Measurements from ENCODE around the gene PLLP. TPM values are rescaled to one million over a fixed set of nuclear protein-coding genes. Genes with fewer than 3 reads are reported as not detected.

Gene PLLP
- under 1 TPM; 0.21 to 0.57 (median 0.33) TPM for polyA plus RNA-seq

- Mint-ChIP-seq H3K36me3 (no peaks in the 10 kb centered on the region), H3K27ac (no peak within 1 kb of the TSS), H3K4me1 (peaks cover 5 to 6% of the 10 kb centered on the region in 2 donors), H3K4me3 (peak within 1 kb of the TSS; percentile 59 to 79 (median 73)), H3K9me3 (peaks cover 0 to 1% (median 0%) of the 10 kb centered on the region in 6 donors), H3K27me3 (ENCODE audit: low read depth in 3 of 3) (peaks cover 7 to 16% (median 15%) of the 10 kb centered on the region in 3 donors)
- DNase-seq: peak; percentile 15 to 18 (median 17)
Observed at GRCh38 chr16:57284209-57284951, at the start of gene PLLP. PLLP (minus strand) TSS chr16:57284672; CDS start chr16:57284540, 132 bp downstream.

- peaks cover 0 to 2% (median 0%) of the 10 kb centered on the region in 6 donors for H3K9me3 Mint-ChIP-seq
- H3K4me1 Mint-ChIP-seq: no peaks in the 10 kb centered on the region
- no peaks in the 10 kb centered on the region for H3K36me3 Mint-ChIP-seq
- no peak overlapping the region for H3K27ac Mint-ChIP-seq
- no peak for DNase-seq
- H3K4me3 Mint-ChIP-seq: no peak overlapping the region
- H3K27me3 Mint-ChIP-seq (ENCODE audit: low read depth in 3 of 3): peaks cover 5 to 19% (median 7%) of the 10 kb centered on the region in 3 donors
Observed at GRCh38 chr16:57333402-57333801, 48.9 kb upstream of the PLLP start.

- no peaks in the 10 kb centered on the region for H3K4me1 Mint-ChIP-seq
- no peak for DNase-seq
- H3K36me3 Mint-ChIP-seq: no peaks in the 10 kb centered on the region
- H3K9me3 Mint-ChIP-seq: peaks cover 0 to 2% (median 0%) of the 10 kb centered on the region in 6 donors
- no peak overlapping the region for H3K27ac Mint-ChIP-seq
- no peak overlapping the region for H3K4me3 Mint-ChIP-seq
- peaks cover 5 to 16% (median 7%) of the 10 kb centered on the region in 3 donors for H3K27me3 Mint-ChIP-seq (ENCODE audit: low read depth in 3 of 3)
Observed at GRCh38 chr16:57331355-57331754, 46.9 kb upstream of the PLLP start.

- Mint-ChIP-seq H3K27ac (no peak overlapping the region), H3K4me1 (no peaks in the 10 kb centered on the region), H3K9me3 (peaks cover 0 to 2% (median 0%) of the 10 kb centered on the region in 6 donors), H3K36me3 (no peaks in the 10 kb centered on the region), H3K4me3 (no peak overlapping the region), H3K27me3 (ENCODE audit: low read depth in 3 of 3) (peaks cover 5 to 10% (median 7%) of the 10 kb centered on the region in 3 donors)
- DNase-seq: no peak
Observed at GRCh38 chr16:57329718-57330327, 45.4 kb upstream of the PLLP start.

GRCh38 chr16:57325458-57325857, 41.0 kb upstream of the PLLP start:
- Mint-ChIP-seq H3K27ac (no peak overlapping the region), H3K36me3 (no peaks in the 10 kb centered on the region), H3K9me3 (no peaks in the 10 kb centered on the region), H3K4me3 (no peak overlapping the region), H3K27me3 (ENCODE audit: low read depth in 3 of 3) (peaks cover 0 to 2% (median 0%) of the 10 kb centered on the region in 3 donors), H3K4me1 (no peaks in the 10 kb centered on the region)
- DNase-seq: no peak

- no peak overlapping the region for H3K4me3 Mint-ChIP-seq
- H3K27me3 Mint-ChIP-seq (ENCODE audit: low read depth in 3 of 3): peaks cover 0 to under 1% (median 0%) of the 10 kb centered on the region in 3 donors
- H3K9me3 Mint-ChIP-seq: no peaks in the 10 kb centered on the region
- H3K36me3 Mint-ChIP-seq: no peaks in the 10 kb centered on the region
- DNase-seq: no peak
- no peak overlapping the region for H3K27ac Mint-ChIP-seq
- H3K4me1 Mint-ChIP-seq: no peaks in the 10 kb centered on the region
Observed at GRCh38 chr16:57324749-57325148, 40.3 kb upstream of the PLLP start.

- Mint-ChIP-seq H3K36me3 (no peaks in the 10 kb centered on the region), H3K27ac (no peak overlapping the region), H3K27me3 (ENCODE audit: low read depth in 3 of 3) (peaks cover 0 to 5% (median 1%) of the 10 kb centered on the region in 3 donors), H3K9me3 (no peaks in the 10 kb centered on the region), H3K4me3 (no peak overlapping the region), H3K4me1 (no peaks in the 10 kb centered on the region)
- DNase-seq: no peak
Observed at GRCh38 chr16:57319646-57320045, 35.2 kb upstream of the PLLP start.

- H3K4me3 Mint-ChIP-seq: no peak overlapping the region
- no peaks in the 10 kb centered on the region for H3K9me3 Mint-ChIP-seq
- peaks cover 0 to 1% of the 10 kb centered on the region in 2 donors for H3K4me1 Mint-ChIP-seq
- no peak for DNase-seq
- no peaks in the 10 kb centered on the region for H3K36me3 Mint-ChIP-seq
- H3K27me3 Mint-ChIP-seq (ENCODE audit: low read depth in 3 of 3): peaks cover 0 to 6% (median 1%) of the 10 kb centered on the region in 3 donors
- no peak overlapping the region for H3K27ac Mint-ChIP-seq
Observed at GRCh38 chr16:57318240-57318970, 33.9 kb upstream of the PLLP start.

- Mint-ChIP-seq H3K27ac (no peak overlapping the region), H3K4me3 (no peak overlapping the region), H3K4me1 (peaks cover 0 to 1% of the 10 kb centered on the region in 2 donors), H3K9me3 (no peaks in the 10 kb centered on the region), H3K27me3 (ENCODE audit: low read depth in 3 of 3) (peaks cover under 1 to 6% (median 1%) of the 10 kb centered on the region in 3 donors), H3K36me3 (no peaks in the 10 kb centered on the region)
- no peak for DNase-seq
Observed at GRCh38 chr16:57316390-57317017, 32.0 kb upstream of the PLLP start.

GRCh38 chr16:57315416-57315815, 30.9 kb upstream of the PLLP start:
- H3K27me3 Mint-ChIP-seq (ENCODE audit: low read depth in 3 of 3): peaks cover 1 to 6% (median 2%) of the 10 kb centered on the region in 3 donors
- no peaks in the 10 kb centered on the region for H3K36me3 Mint-ChIP-seq
- no peak overlapping the region for H3K4me3 Mint-ChIP-seq
- DNase-seq: no peak
- H3K9me3 Mint-ChIP-seq: no peaks in the 10 kb centered on the region
- peaks cover 0 to 1% of the 10 kb centered on the region in 2 donors for H3K4me1 Mint-ChIP-seq
- no peak overlapping the region for H3K27ac Mint-ChIP-seq

- peaks cover 0 to 1% of the 10 kb centered on the region in 2 donors for H3K4me1 Mint-ChIP-seq
- peaks cover 1 to 6% (median 2%) of the 10 kb centered on the region in 3 donors for H3K27me3 Mint-ChIP-seq (ENCODE audit: low read depth in 3 of 3)
- H3K27ac Mint-ChIP-seq: peak overlapping the region in 1 of 6 donors; percentile 40
- no peak for DNase-seq
- H3K36me3 Mint-ChIP-seq: no peaks in the 10 kb centered on the region
- no peak overlapping the region for H3K4me3 Mint-ChIP-seq
- H3K9me3 Mint-ChIP-seq: no peaks in the 10 kb centered on the region
Observed at GRCh38 chr16:57314161-57314785, 29.8 kb upstream of the PLLP start.

- Mint-ChIP-seq H3K4me3 (no peak overlapping the region), H3K27me3 (ENCODE audit: low read depth in 3 of 3) (peaks cover 1 to 6% (median 2%) of the 10 kb centered on the region in 3 donors), H3K27ac (no peak overlapping the region), H3K36me3 (no peaks in the 10 kb centered on the region), H3K9me3 (no peaks in the 10 kb centered on the region), H3K4me1 (peaks cover 0 to 1% of the 10 kb centered on the region in 2 donors)
- no peak for DNase-seq
Observed at GRCh38 chr16:57313509-57313908, 29.0 kb upstream of the PLLP start.

GRCh38 chr16:57310801-57311200, 26.3 kb upstream of the PLLP start:
- no peaks in the 10 kb centered on the region for H3K36me3 Mint-ChIP-seq
- no peak for DNase-seq
- no peak overlapping the region for H3K27ac Mint-ChIP-seq
- H3K9me3 Mint-ChIP-seq: no peaks in the 10 kb centered on the region
- H3K27me3 Mint-ChIP-seq (ENCODE audit: low read depth in 3 of 3): peaks cover 0 to 9% (median 3%) of the 10 kb centered on the region in 3 donors
- no peak overlapping the region for H3K4me3 Mint-ChIP-seq
- H3K4me1 Mint-ChIP-seq: peaks cover 0 to 1% of the 10 kb centered on the region in 2 donors
